Measurements from ENCODE around the gene JPH4.

JPH4 gene

DNA sequence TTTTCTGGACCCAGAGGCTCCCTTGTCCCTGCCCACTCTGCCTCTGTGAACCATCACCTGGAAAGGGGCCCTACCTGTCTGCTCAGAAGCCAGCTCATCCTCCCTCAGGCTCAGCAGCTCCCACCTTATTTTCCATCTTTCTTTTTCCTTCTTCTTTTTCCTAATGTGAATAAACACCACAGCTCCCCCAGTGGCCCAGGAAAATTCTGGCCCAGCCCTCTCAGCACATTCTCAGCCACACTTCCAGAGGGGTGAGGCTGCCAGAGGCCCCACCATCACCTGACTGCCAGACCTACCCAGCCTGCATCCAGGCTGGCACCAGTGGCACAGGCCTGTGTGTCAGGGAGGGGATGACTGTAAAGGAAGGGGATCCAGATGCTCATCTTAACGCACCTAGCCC lies 50.0 kb downstream of the JPH4 start:
- no peak for DNase-seq (ENCODE audit: low read depth)

GRCh38 chr14:23525611-23526010 lies 53.0 kb downstream of the JPH4 start:
- no peak for DNase-seq (ENCODE audit: low read depth)

DNA sequence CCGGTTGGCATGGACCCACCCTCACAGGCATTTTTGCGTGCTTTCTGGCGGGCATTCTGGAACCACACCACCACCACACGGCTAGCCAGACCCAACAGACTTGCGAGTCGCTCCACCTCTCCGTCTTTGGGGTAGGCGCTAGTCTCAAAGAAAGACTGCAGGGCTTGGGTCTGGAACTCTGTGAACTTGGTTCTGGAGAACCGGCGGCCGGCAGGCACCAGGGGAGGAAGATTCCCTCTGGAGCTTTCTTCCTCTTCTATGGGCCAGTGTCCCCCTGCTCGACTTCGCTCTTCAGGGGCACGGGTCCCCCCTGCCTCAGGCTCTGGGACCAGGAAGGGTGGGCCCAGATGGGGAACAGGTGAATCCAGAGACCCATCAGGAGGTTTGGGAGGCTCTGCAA lies 53.6 kb downstream of the JPH4 start:
- DNase-seq (ENCODE audit: low read depth): no peak

DNA sequence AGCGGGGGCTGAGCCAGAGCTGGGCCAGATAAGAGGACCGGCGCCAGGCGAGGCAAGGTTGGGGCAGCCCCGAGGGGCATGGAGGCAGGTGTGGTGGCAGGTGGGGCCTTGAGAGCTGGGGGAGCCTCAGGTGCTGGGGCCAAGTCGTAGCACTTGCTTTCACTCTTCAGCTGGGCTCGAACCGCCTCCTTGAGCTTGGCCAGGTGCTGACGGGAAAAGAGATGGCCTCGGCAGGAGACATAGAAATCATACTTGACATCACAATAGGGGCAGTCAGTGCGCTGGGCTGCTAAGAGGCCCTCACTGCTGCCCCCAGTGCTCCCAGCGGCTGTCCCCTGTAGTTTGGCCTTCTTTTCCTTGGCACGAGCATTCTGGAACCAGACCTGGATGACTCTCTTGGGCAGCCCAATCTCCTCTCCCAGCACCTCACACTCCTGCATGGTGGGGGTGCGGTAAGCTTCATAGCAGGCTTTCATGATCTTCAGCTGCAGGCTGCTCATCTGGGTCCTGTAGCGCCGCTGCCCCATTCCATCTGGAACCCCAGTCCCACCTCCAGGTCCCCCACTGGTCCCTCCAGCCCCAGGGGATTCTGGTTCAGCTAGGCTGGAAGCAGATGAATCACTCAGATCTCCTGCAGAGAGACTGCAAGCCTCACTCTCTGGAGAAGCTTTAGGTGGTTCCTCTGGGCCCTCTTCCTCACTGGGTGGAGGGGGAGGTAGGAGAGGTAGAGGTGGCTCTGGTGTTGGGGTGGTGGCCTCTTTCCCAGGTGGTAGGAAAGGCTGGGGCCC lies 55.2 kb downstream of the JPH4 start:
- DNase-seq (ENCODE audit: low read depth): no peak

- no peak for DNase-seq (ENCODE audit: low read depth)
Measured at GRCh38 chr14:23522643-23523198, 55.9 kb downstream of the JPH4 start.

- DNase-seq (ENCODE audit: low read depth): no peak
Measured at GRCh38 chr14:23521785-23522640, 56.6 kb downstream of the JPH4 start.

DNA sequence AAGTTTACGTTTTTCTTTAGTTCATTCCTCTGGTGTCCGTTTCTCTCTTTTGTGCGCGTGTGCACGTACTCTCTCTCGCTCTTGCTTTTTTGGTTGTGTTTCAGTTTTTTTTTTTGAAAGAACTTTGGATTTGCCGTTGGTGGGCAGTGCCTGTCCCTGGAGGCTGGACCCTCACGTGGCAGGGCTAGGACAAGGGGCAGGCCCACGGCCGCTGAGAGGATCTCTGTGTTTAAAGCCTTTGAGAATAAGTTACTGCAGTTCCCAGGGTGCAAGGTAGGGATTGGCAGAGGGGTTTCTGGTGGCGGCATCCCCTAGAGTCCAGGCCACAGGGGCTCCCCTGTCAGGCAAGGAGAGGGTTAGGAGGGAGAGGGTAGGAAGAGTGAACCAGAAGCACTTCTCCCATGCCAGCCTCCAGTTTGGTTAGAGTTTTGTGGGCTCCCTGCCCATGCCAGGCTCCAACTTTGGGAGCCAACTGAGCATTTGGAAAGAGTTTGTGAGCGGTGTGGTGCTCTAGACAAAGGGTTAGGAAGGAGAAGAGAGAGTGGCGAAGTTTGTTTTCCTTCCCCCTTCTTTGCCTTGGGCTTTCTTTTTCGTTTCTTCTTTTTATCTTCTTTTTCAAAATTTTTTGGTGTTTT lies 57.6 kb downstream of the JPH4 start:
- no peak for DNase-seq (ENCODE audit: low read depth)

DNA sequence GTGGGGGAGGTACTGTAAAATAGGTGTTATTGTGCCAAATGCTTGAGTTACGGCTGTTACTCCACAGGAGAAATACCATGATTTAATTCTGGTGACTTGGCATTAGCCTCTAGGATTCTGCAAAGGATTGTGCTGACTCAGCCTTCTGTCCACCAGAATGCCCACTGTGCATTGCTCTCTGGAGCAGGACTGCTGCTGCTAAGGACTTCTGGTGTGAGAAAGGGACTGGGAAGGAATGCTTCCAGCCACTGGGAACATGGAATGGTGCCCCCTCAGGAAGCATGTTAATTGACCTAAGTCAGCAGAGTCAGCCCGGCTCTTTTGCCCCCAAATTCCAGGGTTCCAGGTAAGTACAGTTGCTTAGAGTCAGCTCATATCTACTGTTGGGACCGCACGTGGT lies 59.9 kb downstream of the JPH4 start:
- DNase-seq (ENCODE audit: low read depth): no peak

Measured in T follicular helper cell (primary cell).